Activated CD4-positive, alpha-beta T cell treated with anti-CD3 and anti-CD28 coated beads for 4 hours (primary cell): Measurements from ENCODE around the gene HOATZ.
A peak's percentile ranks its signal among the peaks of the same experiment; 100 is the strongest.

Source experiments
- DNase-seq, 2 donors: peaks; one replicate each; pipeline ENCODE4 v3.0.0-alpha.2; 2020

Gene HOATZ

GRCh38 chr11:111585371-111585770 is 70.8 kb downstream of the HOATZ start:
- no peak for DNase-seq

DNA sequence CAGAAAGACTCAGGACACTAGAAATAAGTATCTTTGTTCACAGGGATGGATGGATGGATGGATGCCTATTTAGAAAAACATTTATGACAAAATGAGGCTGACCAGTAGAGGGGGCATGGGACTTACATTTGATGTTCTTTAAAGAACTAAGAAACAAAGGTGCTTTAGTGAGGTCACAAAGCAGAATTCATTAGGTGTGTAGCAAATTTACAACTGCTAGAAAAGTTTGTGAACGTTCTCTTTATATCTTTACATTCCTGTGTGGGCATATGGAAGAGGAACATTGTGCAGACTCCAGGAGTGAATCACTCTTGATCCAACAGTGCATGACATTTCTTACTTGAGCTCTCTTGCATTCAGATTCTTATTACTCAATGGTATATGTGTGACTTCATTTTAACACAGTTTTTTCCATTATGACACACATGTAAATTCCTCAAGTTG is 71.8 kb downstream of the HOATZ start:
- peak; percentile 51 to 65 for DNase-seq
